Measurements from ENCODE around the gene PLXNA1. TPM values are rescaled to one million over a fixed set of nuclear protein-coding genes. Genes with fewer than 3 reads are reported as not detected.

PLXNA1 gene
- total and polyA plus RNA-seq, 9 donors, result 22.6 to 51.5 (median 40.6) TPM

DNA sequence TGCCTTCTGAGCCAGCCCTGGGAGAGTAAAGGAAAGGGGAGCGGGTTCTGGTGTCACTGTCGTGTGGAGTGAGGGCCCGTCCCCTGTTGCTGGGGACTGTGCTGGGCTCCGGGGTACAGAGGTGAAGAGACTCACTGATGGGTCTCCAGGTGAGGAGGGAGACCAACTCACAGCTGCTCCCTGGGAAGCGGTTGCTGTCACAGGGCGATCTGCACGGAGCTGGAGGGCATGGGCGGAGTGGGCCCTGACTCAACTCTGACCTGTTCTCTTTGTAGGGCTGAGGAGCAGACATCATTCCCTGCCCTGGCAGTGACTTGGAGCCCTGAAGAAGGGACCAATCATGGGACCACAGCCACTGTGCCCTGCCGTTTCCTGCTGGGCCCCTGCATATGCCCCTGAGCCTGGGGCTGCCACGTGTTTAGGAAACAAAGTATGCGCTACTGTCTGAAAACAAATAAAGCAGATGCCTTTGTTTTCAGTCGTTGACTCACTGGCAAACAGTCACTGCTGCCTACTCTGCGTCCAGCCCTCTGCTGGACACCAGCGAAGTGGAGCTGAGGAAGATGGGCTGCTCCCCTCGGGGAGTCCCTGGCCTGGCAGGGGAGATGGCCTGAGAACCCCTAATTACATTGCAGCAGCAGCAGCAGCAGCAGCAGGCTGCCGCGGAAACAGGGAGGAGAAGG lies 22.9 kb upstream of the PLXNA1 start:
- H3K9me3 ChIP-seq (replicated peaks; ENCODE audit: control insufficient read depth, low read depth, low read length), result no peaks in the 10 kb centered on the region
- H3K4me1 ChIP-seq (ENCODE audit: control insufficient read depth, insufficient read depth, low read length), result peaks cover 39% of the 10 kb centered on the region
- H3K27ac ChIP-seq (ENCODE audit: low read length), result no peak overlapping the region
- peaks cover 2% of the 10 kb centered on the region for H3K27me3 ChIP-seq (ENCODE audit: control insufficient read depth, insufficient read depth, low read length)
- H3K4me3 ChIP-seq (ENCODE audit: low read length), result no peak overlapping the region
- 61% methylated on average over 15 of the region's 17 CpGs for WGBS (ENCODE audit: insufficient coverage)
- no peaks in the 10 kb centered on the region for H3K36me3 ChIP-seq (ENCODE audit: control insufficient read depth, insufficient read depth, low read length)
- no peak for DNase-seq

DNA sequence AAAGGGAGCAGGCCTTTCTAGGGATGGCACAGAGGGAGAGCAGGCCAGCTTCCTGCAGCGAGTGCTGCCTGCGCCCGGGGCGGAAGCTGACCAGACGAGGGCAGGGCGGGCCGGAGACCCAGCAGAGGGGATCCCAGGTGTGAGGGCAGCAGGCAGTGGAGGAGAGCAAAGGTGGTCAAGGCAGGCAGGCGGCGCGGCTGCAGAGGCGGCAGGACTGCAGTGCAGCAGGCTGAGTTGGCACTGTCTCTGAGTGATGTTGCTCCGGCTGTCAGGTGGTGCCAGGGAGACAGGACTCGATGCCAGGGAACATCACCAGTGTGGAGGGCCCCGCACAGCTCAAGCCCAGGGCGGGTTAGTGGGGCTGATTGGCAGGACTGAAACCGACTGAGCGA lies 22.3 kb upstream of the PLXNA1 start:
- WGBS (ENCODE audit: insufficient coverage), result 68% methylated on average over 17 of the region's 17 CpGs
- no peaks in the 10 kb centered on the region for H3K9me3 ChIP-seq (replicated peaks; ENCODE audit: control insufficient read depth, low read depth, low read length)
- H3K4me3 ChIP-seq (ENCODE audit: low read length), result no peak overlapping the region
- H3K4me1 ChIP-seq (ENCODE audit: control insufficient read depth, insufficient read depth, low read length), result peaks cover 40% of the 10 kb centered on the region
- peak overlapping the region; percentile 18 for H3K27ac ChIP-seq (ENCODE audit: low read length)
- peaks cover 4% of the 10 kb centered on the region for H3K27me3 ChIP-seq (ENCODE audit: control insufficient read depth, insufficient read depth, low read length)
- H3K36me3 ChIP-seq (ENCODE audit: control insufficient read depth, insufficient read depth, low read length), result no peaks in the 10 kb centered on the region
- DNase-seq, result no peak

DNA sequence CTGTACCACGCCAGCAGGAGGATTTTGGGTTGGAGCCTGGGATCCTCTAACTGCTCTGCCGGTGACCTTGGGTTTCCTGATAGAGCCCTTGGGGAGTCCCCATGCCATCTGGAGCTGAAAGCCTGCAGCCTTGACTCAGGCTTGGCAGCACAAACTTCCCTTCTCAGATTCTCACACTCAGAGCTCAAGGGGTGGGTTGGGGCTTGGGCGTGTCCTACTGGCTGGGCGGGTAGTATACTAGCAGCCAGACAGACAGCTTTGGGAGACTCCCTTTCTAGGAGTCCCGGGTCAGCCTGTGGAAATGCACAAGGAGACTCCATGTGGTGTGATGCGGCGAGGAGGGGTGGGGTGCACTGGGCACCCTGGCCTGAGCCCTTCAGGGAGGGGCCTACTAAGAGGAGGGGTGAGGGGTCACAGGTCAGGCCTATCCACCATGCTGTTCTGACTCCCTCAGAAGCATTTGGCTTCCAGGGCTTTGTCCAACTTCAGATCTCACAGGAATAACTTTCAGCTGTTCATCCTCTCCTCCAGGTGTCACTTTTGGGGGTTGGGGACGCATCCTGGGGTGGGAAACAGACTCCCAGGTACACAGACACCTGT lies 21.6 kb upstream of the PLXNA1 start:
- no peaks in the 10 kb centered on the region for H3K9me3 ChIP-seq (replicated peaks; ENCODE audit: control insufficient read depth, low read depth, low read length)
- no peak overlapping the region for H3K4me3 ChIP-seq (ENCODE audit: low read length)
- WGBS (ENCODE audit: insufficient coverage), result no CpG with 5 or more reads among the region's 8 CpGs
- peaks cover 40% of the 10 kb centered on the region for H3K4me1 ChIP-seq (ENCODE audit: control insufficient read depth, insufficient read depth, low read length)
- H3K27me3 ChIP-seq (ENCODE audit: control insufficient read depth, insufficient read depth, low read length), result peaks cover 7% of the 10 kb centered on the region
- no peaks in the 10 kb centered on the region for H3K36me3 ChIP-seq (ENCODE audit: control insufficient read depth, insufficient read depth, low read length)
- DNase-seq, result peak; percentile 85
- peak overlapping the region; percentile 72 for H3K27ac ChIP-seq (ENCODE audit: low read length)

DNA sequence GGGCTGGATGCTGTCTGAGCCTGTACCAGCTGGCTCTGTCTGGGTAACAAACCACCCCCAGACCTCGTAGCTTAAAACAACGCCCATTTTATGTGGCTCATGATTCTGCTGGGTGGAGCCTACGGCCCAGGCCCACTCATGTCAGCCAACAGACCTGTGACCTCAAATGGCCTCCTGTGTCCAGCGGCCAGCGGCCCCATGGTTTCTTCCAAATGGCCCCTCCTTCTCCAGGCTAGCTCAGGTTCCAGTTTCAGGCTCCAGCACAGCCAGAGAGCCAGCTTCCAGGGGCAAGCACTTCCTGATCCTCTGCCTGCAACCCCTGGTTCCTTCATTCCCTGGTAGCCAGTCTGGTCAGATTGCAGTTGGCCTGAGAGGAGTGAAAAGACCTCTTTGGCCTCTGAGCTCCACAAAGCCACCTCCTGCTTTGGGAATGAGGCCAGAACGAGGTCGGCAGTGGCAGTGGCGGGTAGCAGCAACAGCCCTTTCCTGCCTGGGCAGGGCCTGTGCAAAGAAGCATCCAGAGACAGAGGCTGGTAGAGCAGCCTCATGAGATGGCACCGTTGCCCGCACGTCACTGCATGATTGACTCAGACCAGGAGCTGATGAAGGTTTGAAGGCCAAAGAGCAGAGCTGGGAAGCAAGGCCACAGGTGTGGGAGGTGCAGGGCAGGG lies 21.0 kb upstream of the PLXNA1 start:
- peaks cover 7% of the 10 kb centered on the region for H3K27me3 ChIP-seq (ENCODE audit: control insufficient read depth, insufficient read depth, low read length)
- WGBS (ENCODE audit: insufficient coverage), result 75% methylated on average over 11 of the region's 11 CpGs
- peak; percentile 49 for DNase-seq

DNA sequence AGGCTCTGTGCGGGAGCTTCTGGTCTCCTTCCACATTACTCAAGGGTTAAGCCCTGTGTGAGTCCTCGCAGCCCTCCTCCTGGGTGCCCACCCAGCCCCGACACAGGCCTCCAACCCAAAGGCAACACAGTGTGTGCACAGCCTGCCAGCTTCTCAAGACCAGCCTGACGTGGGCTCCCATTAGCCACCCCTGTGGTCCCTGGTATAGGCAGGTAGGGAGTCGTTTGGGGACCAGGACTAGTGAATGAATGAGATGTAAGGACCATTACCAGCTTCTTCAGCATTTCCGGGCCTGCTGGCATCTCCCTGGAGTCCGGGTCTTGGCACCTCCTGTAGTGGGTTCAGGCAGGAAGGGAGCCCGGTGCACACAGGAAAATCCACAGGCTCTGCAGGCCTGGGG lies 20.2 kb upstream of the PLXNA1 start:
- Histone ChIP-seq H3K36me3 (ENCODE audit: control insufficient read depth, insufficient read depth, low read length) (no peaks in the 10 kb centered on the region), H3K4me1 (ENCODE audit: control insufficient read depth, insufficient read depth, low read length) (peaks cover 40% of the 10 kb centered on the region), H3K9me3 (replicated peaks; ENCODE audit: control insufficient read depth, low read depth, low read length) (no peaks in the 10 kb centered on the region), H3K27me3 (ENCODE audit: control insufficient read depth, insufficient read depth, low read length) (peaks cover 7% of the 10 kb centered on the region), H3K27ac (ENCODE audit: low read length) (no peak overlapping the region), H3K4me3 (ENCODE audit: low read length) (no peak overlapping the region)
- DNase-seq, result no peak
- WGBS (ENCODE audit: insufficient coverage), result 66% methylated on average over 4 of the region's 8 CpGs

More for the DNA sequence above, 21.0 kb upstream of the PLXNA1 start:
- Histone ChIP-seq H3K4me3 (ENCODE audit: low read length) (no peak overlapping the region), H3K4me1 (ENCODE audit: control insufficient read depth, insufficient read depth, low read length) (peaks cover 40% of the 10 kb centered on the region), H3K36me3 (ENCODE audit: control insufficient read depth, insufficient read depth, low read length) (no peaks in the 10 kb centered on the region), H3K27ac (ENCODE audit: low read length) (peak overlapping the region; percentile 72), H3K9me3 (replicated peaks; ENCODE audit: control insufficient read depth, low read depth, low read length) (no peaks in the 10 kb centered on the region)

DNA sequence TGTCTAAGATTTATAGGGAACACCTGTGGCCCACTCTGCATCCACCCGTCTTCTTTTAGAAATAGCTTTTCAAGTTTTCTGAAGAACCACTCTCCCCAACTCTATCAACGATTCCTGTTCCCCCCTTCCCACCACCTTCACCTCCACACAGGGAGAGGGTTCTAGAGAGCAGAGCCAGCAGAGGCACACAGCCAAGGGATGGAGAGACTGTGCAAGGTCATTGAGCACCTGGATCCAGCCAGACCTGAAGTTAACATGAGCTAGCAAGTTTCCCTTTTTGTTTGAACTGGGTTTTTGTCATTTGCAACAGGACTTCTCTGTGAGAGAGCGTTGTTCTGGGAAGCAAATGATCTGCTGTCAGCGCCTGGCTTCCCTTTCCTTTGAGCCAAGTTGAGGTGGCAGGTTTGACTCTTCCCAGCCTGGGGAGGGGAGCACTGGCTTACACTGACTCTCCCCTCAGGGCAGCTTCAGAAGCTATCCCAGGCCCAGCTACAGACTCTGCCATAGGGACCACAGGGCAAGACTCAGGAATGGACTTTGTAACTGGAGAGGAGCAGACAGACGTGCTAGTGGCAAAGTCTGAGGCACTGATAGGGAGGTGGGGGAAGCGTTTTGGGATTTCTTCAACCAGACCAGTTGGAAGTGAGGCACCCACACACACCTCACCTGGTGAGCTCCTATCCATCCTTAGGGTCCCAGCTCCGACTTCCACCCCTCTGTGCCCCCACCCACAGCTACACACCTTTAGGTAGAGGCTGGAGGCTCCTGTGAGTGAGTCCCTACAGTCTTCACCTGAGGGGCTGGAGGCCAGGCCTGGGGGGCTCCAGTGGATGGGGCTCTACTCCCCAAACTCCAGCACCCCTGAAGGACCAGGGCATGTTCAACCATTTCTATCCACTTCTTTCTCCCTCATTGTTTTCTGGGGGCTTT lies 19.4 kb upstream of the PLXNA1 start:
- DNase-seq, result no peak
- WGBS (ENCODE audit: insufficient coverage), result 100% methylated on average over 3 of the region's 7 CpGs

DNA sequence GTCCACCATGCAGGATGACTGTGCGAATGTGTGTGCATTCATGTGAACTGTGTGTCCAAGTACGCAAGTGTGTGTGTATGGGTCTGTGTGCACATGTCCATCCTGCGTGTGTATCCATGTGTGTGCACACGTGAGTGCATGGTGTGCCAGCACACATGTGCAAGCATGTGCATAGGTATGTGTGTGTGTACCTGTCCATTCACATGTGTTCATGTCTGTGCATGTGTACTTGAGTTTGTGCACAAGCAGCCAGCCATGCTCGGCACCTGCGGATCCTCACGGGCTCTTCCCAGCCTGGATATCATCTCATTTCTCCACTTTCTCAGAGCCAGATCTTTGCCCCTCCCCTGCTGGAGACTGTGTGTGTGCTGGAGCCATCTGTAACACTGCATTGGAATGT lies 18.7 kb upstream of the PLXNA1 start:
- Histone ChIP-seq H3K4me1 (ENCODE audit: control insufficient read depth, insufficient read depth, low read length) (peaks cover 40% of the 10 kb centered on the region), H3K27me3 (ENCODE audit: control insufficient read depth, insufficient read depth, low read length) (peaks cover 7% of the 10 kb centered on the region), H3K27ac (ENCODE audit: low read length) (no peak overlapping the region), H3K36me3 (ENCODE audit: control insufficient read depth, insufficient read depth, low read length) (no peaks in the 10 kb centered on the region), H3K9me3 (replicated peaks; ENCODE audit: control insufficient read depth, low read depth, low read length) (no peaks in the 10 kb centered on the region), H3K4me3 (ENCODE audit: low read length) (no peak overlapping the region)
- no peak for DNase-seq
- 77% methylated on average over 4 of the region's 7 CpGs for WGBS (ENCODE audit: insufficient coverage)

More for the DNA sequence above, 19.4 kb upstream of the PLXNA1 start:
- Histone ChIP-seq H3K4me3 (ENCODE audit: low read length) (no peak overlapping the region), H3K4me1 (ENCODE audit: control insufficient read depth, insufficient read depth, low read length) (peaks cover 40% of the 10 kb centered on the region), H3K36me3 (ENCODE audit: control insufficient read depth, insufficient read depth, low read length) (no peaks in the 10 kb centered on the region), H3K27me3 (ENCODE audit: control insufficient read depth, insufficient read depth, low read length) (peaks cover 7% of the 10 kb centered on the region), H3K9me3 (replicated peaks; ENCODE audit: control insufficient read depth, low read depth, low read length) (no peaks in the 10 kb centered on the region), H3K27ac (ENCODE audit: low read length) (no peak overlapping the region)

DNA sequence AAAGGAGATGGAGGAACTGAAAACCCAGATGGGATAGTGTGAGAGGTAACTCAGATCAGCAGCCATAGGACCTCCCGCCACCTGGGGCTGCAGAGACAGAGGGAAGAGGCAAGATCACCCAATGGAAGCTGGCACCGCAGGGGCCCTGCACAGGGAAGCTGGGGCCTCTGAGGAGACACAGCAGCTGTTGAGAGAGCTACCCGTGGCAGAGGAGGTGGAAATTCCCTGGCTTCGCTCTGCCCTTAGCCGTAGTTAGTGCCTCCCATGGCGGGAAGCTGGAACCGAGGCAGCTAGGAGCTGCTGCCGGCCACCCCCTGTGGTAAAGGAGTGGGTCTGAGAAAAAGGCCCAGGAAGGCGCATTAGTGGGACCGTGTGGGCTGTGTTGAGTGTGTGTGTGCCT lies 18.0 kb upstream of the PLXNA1 start:
- WGBS (ENCODE audit: insufficient coverage), result 60% methylated on average over 10 of the region's 10 CpGs
- DNase-seq, result no peak

DNA sequence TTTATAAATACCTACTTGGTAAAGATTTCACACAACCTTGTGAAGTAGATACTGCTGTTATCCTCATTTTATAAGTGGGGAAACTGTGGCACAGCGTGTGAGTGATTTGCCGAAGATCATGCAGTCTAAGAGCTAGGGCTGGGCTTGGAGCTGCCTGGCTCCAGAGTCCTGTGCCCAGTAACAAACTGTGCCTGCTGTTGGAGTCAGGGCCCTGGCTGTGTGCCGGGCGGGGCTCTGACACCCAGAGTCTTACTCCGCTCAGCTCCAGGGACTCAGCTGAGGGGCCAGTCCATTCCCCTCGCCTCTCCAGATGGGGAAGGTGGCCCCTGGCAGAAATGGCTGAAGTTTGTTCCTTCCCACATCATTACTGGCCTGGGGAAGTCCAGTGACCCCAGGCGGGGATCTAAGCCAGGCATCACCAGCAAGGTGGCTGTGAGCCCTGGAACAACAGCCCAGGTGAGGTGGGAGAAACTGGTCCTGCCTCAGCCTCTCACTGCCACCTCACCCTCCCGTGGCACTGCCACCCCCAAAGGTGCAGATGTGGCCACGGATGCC lies 17.3 kb upstream of the PLXNA1 start:
- Histone ChIP-seq H3K27me3 (ENCODE audit: control insufficient read depth, insufficient read depth, low read length) (peaks cover 7% of the 10 kb centered on the region), H3K36me3 (ENCODE audit: control insufficient read depth, insufficient read depth, low read length) (no peaks in the 10 kb centered on the region), H3K27ac (ENCODE audit: low read length) (no peak overlapping the region), H3K4me1 (ENCODE audit: control insufficient read depth, insufficient read depth, low read length) (peaks cover 32% of the 10 kb centered on the region), H3K4me3 (ENCODE audit: low read length) (no peak overlapping the region), H3K9me3 (replicated peaks; ENCODE audit: control insufficient read depth, low read depth, low read length) (no peaks in the 10 kb centered on the region)
- 97% methylated on average over 5 of the region's 9 CpGs for WGBS (ENCODE audit: insufficient coverage)
- no peak for DNase-seq

More for the DNA sequence above, 18.0 kb upstream of the PLXNA1 start:
- no peaks in the 10 kb centered on the region for H3K36me3 ChIP-seq (ENCODE audit: control insufficient read depth, insufficient read depth, low read length)
- peaks cover 7% of the 10 kb centered on the region for H3K27me3 ChIP-seq (ENCODE audit: control insufficient read depth, insufficient read depth, low read length)
- H3K9me3 ChIP-seq (replicated peaks; ENCODE audit: control insufficient read depth, low read depth, low read length), result no peaks in the 10 kb centered on the region
- no peak overlapping the region for H3K27ac ChIP-seq (ENCODE audit: low read length)
- peaks cover 39% of the 10 kb centered on the region for H3K4me1 ChIP-seq (ENCODE audit: control insufficient read depth, insufficient read depth, low read length)
- no peak overlapping the region for H3K4me3 ChIP-seq (ENCODE audit: low read length)
